Activated CD8-positive, alpha-beta memory T cell treated with anti-CD3 and anti-CD28 coated beads, Interleukin-2, amount 50 U/mL, for 1 hour (primary cell): ENCODE measurements around the gene PTGR3.
"Not testable (repeated sequence)": the region's sequence is repeated elsewhere in the genome, so short reads cannot be mapped to it uniquely, and the experiment has no call there.

ENCODE experiments used
- DNase-seq: peaks from one replicate; pipeline ENCODE4 v3.0.0-alpha.2; 2020; ENCODE audit errors: extremely low read depth

The PTGR3 gene

DNA sequence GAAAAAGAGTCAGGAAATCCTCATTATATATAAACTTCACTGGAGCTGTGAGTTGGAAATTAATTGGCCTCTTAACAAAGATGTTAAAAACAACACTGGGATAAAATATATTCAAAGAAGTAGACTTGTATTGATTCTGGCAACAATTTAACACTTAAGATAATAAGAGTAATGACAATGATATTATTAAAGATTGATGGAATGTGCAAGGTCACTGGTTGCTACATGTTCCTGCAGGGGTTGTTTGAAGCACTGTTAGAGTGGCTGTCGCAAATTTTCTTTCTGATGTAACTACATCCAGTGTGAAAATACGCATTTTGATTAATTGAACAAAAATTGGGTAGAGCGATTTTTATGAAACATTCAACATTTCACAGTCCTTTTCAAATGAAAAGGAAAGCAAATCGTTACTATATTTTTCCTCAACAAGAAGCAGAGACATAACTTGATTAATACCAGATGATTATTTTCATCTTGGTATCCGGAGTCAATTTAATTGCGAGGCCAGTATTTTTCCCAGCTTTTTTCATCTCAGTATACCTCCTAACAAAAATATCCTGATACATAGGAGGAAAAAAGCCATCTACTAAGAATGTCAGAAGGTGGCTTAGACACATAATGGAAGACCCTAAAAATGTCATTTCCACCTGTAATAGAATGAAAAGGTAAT is 6.1 kb downstream of the PTGR3 start:
- DNase-seq = no peak

DNA sequence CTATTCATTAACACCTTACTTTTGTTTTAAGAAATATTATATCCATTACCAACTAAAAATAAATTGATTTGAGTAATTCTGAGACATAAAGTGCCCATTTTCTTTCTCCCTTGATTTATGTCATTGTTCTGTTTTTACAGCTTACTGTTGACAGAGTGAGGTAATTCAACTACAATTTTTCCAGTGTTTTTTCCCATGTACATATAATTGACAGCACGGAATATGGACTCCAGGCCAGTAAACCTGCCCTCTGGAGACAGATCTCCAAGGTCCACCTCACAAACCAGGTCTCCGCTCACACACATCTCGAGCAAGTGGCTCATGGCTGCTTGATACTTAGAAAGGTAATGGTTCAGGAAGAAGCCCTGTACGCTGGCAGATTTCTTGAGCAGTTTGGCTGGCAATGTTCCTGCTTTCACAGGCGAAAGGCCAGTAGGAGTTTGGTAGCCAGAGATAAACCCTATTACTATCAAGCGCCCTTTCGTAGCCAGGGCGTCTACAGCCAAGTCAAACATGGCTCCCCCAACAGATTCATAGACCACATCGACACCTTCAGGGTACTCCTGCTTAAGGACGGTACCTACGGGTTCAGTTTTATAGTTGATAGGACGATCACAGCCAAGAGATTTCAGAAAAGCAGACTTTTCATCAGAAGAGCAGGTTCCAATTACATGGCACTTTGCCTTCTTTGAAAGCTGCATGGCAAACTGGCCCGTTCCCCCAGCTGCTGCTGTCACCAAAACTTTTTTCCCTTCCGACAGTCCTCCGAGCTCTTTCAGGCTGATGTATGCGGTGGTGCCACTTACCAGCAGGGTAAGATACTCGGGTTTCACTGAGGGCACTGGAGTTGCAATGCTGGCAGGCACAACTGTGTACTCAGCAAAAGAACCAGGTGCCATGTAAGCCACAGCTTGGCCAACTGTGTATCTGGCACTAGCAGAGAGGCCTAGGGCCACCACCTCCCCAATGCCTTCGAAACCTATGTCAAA is 7.4 kb downstream of the PTGR3 start:
- no peak for DNase-seq

DNA sequence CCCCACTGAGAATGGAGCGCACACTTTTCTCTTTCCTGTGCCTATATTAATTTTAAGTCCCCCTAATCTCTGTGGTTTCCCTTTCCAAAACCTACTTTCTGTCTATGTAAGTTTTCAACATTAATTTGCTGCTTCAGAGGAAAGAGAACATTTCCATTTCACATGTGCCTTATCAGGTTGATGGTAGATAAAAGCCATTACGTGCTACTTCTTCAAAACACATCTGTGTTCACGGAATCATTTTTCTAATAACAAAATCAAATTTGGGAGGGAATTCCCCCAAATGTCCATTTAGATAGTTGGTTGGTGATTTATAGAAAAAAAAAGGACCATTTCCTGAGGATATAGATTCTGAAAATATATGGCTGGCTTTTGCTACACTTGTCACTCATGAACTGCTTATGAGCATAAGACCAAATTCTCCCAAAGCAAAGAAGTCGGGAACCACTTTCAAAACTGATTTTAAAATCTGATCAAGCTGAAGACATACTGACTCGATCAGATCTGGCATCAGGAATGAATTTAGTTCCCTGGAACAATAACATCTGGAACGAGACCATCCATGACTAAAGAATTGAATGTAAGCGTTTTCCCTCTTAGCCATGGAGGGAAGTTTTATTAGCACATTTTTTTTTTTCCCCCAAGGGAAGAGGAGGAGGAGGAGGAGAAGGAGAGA is 8.2 kb downstream of the PTGR3 start:
- DNase-seq = no peak

DNA sequence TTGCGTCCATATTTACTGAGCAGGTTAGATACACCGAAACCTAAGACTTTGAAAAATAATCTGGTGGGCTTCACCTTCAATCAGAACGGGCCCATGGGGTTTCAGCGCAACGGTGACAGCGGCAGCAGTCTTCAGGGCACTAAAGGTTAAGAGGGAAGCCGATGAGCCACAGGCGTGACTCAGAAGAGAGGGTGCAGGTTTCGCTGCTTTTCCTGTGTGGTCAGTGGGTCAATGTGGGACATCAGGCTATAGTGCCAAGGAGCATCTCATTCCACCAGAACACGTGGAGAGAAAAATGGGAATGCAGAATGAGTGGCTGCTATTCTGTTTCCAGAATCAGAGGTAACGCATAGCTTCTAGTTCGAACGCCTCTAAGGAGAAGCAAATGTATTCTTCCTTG is 8.9 kb downstream of the PTGR3 start:
- DNase-seq = no peak

DNA sequence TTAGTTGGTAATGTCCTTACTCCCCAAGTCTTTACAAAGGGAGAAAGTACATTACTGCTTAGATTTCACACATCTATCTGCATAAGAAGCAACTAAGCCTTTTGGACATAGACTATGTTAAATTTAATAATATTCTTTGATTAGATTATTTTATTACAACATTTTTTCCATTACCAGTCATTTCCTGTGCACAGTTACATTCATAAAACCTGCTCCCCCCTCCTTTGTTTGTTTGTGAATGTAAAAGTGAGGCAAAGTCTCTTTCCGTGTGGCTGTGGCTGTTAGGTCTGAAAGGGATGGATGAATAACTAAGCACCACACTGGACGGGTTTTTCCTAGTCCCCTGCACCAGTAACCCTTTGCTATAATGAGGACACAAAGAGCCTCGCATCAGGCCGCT is 9.6 kb downstream of the PTGR3 start:
- DNase-seq = no peak

- DNase-seq = no peak
These were observed 10.9 kb downstream of the PTGR3 start for GRCh38 chr18:75198036-75198435.

- no peak for DNase-seq
These were observed 16.0 kb downstream of the PTGR3 start for GRCh38 chr18:75192899-75193298.

DNA sequence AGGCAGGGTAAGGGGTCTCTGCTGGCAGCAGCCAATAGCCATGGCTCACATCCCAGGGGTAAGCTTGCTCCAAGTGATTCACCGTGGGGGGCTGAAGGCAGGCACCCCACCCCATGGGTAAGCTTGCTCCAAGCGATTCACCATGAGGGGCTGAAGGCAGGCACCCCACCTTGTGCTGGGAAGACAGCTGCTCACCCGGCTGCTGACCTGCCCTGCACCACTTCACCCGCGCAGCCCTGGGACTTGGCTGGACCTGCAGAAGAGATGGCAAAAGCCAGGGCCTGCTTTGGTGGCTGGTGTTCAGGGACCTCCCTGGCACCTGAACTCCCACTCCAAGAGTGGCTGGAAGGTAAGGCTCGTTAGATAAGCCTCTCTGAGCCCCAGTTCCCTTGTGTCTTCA is 19.2 kb downstream of the PTGR3 start:
- no peak for DNase-seq

DNA sequence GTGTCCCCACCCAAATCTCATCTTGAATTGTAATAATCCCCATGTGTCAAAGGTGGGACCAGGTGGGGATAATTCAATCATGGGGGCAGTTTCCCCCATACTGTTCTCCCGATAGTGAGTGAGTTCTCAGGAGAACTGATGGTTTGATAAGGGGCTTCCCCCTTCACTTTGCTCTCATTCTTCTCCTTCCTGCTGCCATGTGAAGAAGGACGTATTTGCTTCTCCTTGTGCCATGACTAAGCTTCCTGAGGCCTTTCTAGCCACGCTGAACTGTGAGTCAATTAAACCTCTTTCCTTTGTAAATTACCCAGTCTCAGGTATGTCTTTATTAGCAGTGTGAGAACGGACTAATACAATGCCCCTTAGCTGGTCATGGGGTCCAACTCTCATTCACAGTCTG is 21.2 kb downstream of the PTGR3 start:
- DNase-seq = not testable (repeated sequence)

- no peak for DNase-seq
These were observed 23.5 kb downstream of the PTGR3 start for GRCh38 chr18:75185460-75185859.

GRCh38 chr18:75183973-75184493 is 24.9 kb downstream of the PTGR3 start:
- DNase-seq = no peak

- DNase-seq = no peak
These were observed 25.4 kb downstream of the PTGR3 start for GRCh38 chr18:75183524-75183923.

- no peak for DNase-seq
These were observed 28.9 kb downstream of the PTGR3 start for GRCh38 chr18:75179819-75180600.

- no peak for DNase-seq
These were observed 30.6 kb downstream of the PTGR3 start for GRCh38 chr18:75178376-75178775.

GRCh38 chr18:75176849-75177248 is 32.1 kb downstream of the PTGR3 start:
- DNase-seq = no peak

DNA sequence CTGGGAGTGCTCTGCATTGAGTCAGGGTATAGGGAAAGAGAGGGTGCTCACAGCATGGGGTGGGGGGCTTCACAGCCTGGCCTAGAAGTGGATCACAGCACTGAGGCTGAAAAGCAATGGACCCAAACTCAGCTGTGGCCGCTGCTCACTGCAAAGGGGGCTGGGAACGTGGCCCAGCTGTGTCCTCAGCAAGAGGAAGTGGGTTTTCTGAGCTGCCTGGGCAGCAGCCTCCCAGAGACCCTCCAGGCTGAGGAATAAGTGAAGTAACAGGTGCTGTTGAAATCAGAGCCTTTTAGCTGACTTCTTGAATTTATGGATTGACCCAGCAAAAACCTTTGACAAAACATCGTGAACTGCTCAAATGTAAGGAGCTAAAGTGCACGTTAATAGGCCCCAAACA is 35.2 kb downstream of the PTGR3 start:
- DNase-seq = no peak

DNA sequence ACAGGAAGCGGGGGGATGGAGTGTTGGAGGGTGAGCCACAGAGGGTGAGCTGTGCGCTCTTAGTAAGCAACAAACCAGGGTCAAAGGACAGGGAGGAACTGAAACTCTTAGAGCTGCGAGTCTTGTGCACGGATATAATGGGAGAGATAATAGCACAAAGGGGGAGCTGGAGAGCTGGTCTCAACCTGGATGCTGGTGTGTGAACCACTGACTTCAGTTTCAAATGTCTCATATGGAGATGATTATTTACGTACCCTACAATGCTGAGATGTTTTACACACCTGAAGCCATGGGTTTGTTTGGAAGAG is 35.9 kb downstream of the PTGR3 start:
- DNase-seq = no peak

- DNase-seq = no peak
These were observed 36.4 kb downstream of the PTGR3 start for GRCh38 chr18:75172299-75173124.

GRCh38 chr18:75170916-75171315 is 38.0 kb downstream of the PTGR3 start:
- no peak for DNase-seq

DNA sequence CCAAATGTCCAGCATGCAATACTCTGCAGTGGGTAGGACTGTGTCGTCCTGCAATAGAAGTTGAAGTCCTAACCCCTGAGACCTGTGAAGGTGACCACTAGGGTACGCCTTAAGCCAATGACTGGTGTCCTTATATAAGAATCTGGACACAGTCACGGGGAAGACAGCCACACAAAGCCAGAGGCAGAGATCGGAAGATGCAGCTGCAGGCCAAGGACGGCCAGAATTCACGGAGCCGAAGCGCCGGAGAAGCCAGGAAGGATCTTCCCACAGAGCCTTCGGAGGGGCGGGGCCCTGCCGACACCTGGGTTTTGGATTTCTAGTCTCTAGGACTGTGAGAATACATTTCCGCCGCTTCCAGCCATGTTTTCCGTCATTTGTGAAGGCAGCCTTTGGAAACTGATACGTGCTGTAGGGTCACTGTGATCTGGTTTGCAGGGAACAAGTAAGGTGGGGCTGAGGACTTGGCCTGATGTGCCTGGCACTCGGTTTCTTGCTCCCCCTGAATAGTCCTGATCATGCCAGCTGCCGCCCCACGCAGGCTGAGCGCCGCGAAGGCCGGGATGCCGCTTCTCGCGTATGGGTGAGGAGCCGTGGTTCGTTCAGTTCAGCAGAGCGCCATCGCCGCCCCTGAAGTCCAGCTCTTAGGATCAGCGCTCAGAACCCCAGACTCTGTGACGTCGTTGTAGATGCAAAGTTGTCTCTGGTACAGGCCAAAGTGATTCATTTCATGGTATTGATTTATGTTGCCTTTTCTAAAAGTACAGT is 38.7 kb downstream of the PTGR3 start:
- no peak for DNase-seq
